GM10266 (cell line): Measurements from ENCODE around the gene TRPM8.
"Not testable (repeated sequence)": the region's sequence is repeated elsewhere in the genome, so short reads cannot be mapped to it uniquely, and the experiment has no call there.

Experiments
- DNase-seq: peaks from one replicate; pipeline ENCODE4 v3.0.0; 2012; ENCODE audit errors: extremely low spot score
- CTCF ChIP-seq: IDR thresholded peaks from 2 replicates; pipeline ENCODE4 v1.5.1; 2012; ENCODE audit warnings: mild to moderate bottlenecking, low read depth; ENCODE audit not compliant: control insufficient read depth, insufficient read depth; ENCODE audit errors: missing control alignments

TRPM8 gene

GRCh38 chr2:233966388-233966787 is 49.2 kb downstream of the TRPM8 start:
- TF ChIP-seq CTCF = no peak
- no peak for DNase-seq

- TF ChIP-seq CTCF = no peak
- no peak for DNase-seq
Observed at GRCh38 chr2:233967164-233967563, 50.0 kb downstream of the TRPM8 start.

GRCh38 chr2:233968556-233968955 is 51.4 kb downstream of the TRPM8 start:
- no peak for DNase-seq
- TF ChIP-seq CTCF = no peak

GRCh38 chr2:233972460-233972859 is 55.3 kb downstream of the TRPM8 start:
- DNase-seq = not testable (repeated sequence)

- TF ChIP-seq CTCF = no peak
- no peak for DNase-seq
Observed at GRCh38 chr2:233972941-233973575, 55.9 kb downstream of the TRPM8 start.

- TF ChIP-seq CTCF = no peak
- DNase-seq = no peak
Observed at GRCh38 chr2:233973786-233974185, 56.6 kb downstream of the TRPM8 start.

GRCh38 chr2:233974530-233975071 is 57.4 kb downstream of the TRPM8 start:
- DNase-seq = no peak
- no peak for TF ChIP-seq CTCF

- no peak for DNase-seq
- no peak for TF ChIP-seq CTCF
Observed at GRCh38 chr2:233976087-233976486, 58.9 kb downstream of the TRPM8 start.
